SJCRH30 (cell line): ENCODE measurements around the gene KCNH2. TPM values are rescaled to one million over a fixed set of nuclear protein-coding genes. Genes with fewer than 3 reads are reported as not detected.
A peak's percentile ranks its signal among the peaks of the same experiment; 100 is the strongest.
"Not testable (repeated sequence)": the region's sequence is repeated elsewhere in the genome, so short reads cannot be mapped to it uniquely, and the experiment has no call there.

Source experiments
- DNase-seq, 2 experiments: peaks; one replicate each; pipeline ENCODE4 v3.0.0-alpha.2; 2015 to 2020
- H3K27ac ChIP-seq: fragments of 250-450 bp; sonication (Bioruptor Pico); 2 replicates; pipeline ENCODE4 v1.5.1; 2020; ENCODE audit warnings: mild to moderate bottlenecking, moderate library complexity
- H3K27me3 ChIP-seq: fragments of 250-450 bp; sonication (Bioruptor Pico); 2 replicates; pipeline ENCODE4 v1.5.1; 2020; ENCODE audit warnings: mild to moderate bottlenecking, moderate library complexity
- H3K36me3 ChIP-seq: fragments of 250-450 bp; sonication (Bioruptor Pico); 2 replicates; pipeline ENCODE4 v1.5.1; 2020; ENCODE audit warnings: mild to moderate bottlenecking, moderate library complexity
- H3K4me1 ChIP-seq: fragments of 250-450 bp; sonication (Bioruptor Pico); 2 replicates; pipeline ENCODE4 v1.5.1; 2020; ENCODE audit warnings: mild to moderate bottlenecking, moderate library complexity
- H3K4me3 ChIP-seq: fragments of 250-450 bp; sonication (Bioruptor Pico); 2 replicates; pipeline ENCODE4 v1.5.1; 2020; ENCODE audit warnings: mild to moderate bottlenecking, moderate library complexity
- H3K9me3 ChIP-seq: fragments of 250-450 bp; sonication (Bioruptor Pico); replicated peaks from 2 replicates; pipeline ENCODE4 v1.5.1; 2020; ENCODE audit warnings: mild to moderate bottlenecking, moderate library complexity
- total RNA-seq: library from RNA; depleted of rRNA; stranded (reverse); fragments of >200 nt; shearing (Covaris generic); gene quantifications from 2 replicates; pipeline ENCODE4 v1.2.3, GENCODE V29; 2014

KCNH2 gene
- total RNA-seq, 1 experiment from 2014 or later, result 19.3 TPM

DNA sequence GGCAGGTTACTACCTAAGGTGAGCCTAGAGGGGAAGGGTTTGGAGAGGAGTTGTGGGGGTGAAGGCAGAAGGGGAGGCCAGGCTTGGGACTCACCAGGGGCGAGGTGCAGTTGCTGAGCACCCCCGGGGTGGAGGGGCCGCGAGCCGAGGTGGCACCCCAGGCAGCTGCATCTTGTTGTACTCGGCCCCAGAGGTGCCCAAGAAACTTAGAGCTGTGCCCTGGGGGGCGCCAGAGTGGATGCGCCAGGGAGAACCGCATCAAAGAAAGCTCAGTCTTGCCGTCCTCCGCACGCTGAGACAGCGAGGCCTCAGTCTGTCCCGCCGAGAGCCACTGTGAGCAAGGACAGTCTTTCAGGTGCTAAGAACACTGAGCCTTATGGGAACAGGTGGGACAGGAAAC, 38.8 kb upstream of the KCNH2 start:
- Histone ChIP-seq H3K36me3 (no peaks in the 10 kb centered on the region), H3K4me3 (no peak overlapping the region), H3K9me3 (no peaks in the 10 kb centered on the region), H3K4me1 (no peaks in the 10 kb centered on the region; the same call in 1 of the 2 replicates), H3K27me3 (peaks cover 40% of the 10 kb centered on the region), H3K27ac (no peak overlapping the region)
- no peak for DNase-seq

DNA sequence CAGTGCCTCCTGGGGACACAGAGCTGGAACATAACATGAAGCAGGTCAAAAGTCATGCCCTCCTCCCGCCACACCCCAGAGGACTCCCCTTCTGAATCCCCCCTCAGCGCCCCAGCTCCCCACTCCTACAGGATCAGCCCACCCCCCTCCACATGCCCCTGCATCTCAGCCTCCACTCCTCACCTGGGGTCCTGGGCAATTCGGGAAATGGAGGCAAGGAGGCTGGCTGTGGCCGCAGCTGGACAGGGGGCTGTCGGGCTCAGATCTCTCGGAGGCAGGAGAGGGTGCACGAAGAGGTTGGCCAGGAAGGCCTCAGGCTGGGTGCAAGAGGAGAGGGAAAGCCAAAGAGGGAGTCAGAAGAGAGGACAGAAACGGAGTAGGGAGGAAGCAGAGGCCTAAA, 38.4 kb upstream of the KCNH2 start:
- Histone ChIP-seq H3K36me3 (no peaks in the 10 kb centered on the region), H3K27me3 (peaks cover 44% of the 10 kb centered on the region), H3K4me1 (no peaks in the 10 kb centered on the region; the same call in 1 of the 2 replicates), H3K27ac (no peak overlapping the region), H3K4me3 (no peak overlapping the region), H3K9me3 (no peaks in the 10 kb centered on the region)
- DNase-seq, result no peak

DNA sequence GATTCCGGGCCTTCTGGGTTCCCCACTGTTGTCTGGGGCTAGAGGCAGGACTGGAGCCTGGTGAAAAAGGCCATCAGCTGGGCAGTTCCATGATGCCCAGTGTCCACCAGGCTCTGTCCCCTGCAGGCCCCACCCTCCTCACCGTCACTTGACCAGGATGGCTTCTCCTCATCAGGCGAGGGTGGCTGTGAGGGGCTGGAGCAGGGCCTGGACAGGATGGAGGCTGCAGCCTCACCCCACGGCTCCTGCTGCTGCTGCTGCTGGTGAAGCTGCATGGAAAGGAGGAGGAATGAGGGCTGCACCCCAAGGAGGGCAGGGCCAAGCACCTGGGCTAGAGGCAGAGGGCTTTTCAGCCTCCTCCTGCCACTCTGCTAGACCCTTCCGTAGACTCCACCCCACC, 37.8 kb upstream of the KCNH2 start:
- H3K4me1 ChIP-seq, result no peaks in the 10 kb centered on the region; the same call in 1 of the 2 replicates
- no peaks in the 10 kb centered on the region for H3K9me3 ChIP-seq
- H3K27ac ChIP-seq, result no peak overlapping the region
- no peak overlapping the region for H3K4me3 ChIP-seq
- peaks cover 47% of the 10 kb centered on the region for H3K27me3 ChIP-seq
- DNase-seq, result no peak
- H3K36me3 ChIP-seq, result no peaks in the 10 kb centered on the region

DNA sequence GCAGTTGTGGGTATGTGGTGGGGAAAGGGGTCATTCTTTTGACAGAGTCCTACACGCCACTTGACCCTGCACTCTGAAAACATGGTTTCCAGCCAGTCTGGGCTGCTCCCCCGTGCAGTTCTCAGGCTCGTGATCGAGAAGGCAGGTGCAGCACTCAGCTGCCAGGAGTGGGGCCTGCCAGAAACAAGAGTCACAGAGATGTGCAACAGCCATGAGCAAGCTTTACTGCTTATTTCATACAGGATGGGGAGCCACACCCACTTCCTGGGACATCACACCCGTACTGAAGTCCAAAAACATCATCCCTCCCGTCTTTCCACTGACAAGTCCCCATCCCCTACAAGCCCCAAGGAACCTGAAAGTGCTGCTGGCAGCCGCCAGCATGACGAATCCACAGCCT, 36.8 kb upstream of the KCNH2 start:
- Histone ChIP-seq H3K4me1 (no peaks in the 10 kb centered on the region; the same call in 1 of the 2 replicates), H3K9me3 (no peaks in the 10 kb centered on the region)
- no peak for DNase-seq

DNA sequence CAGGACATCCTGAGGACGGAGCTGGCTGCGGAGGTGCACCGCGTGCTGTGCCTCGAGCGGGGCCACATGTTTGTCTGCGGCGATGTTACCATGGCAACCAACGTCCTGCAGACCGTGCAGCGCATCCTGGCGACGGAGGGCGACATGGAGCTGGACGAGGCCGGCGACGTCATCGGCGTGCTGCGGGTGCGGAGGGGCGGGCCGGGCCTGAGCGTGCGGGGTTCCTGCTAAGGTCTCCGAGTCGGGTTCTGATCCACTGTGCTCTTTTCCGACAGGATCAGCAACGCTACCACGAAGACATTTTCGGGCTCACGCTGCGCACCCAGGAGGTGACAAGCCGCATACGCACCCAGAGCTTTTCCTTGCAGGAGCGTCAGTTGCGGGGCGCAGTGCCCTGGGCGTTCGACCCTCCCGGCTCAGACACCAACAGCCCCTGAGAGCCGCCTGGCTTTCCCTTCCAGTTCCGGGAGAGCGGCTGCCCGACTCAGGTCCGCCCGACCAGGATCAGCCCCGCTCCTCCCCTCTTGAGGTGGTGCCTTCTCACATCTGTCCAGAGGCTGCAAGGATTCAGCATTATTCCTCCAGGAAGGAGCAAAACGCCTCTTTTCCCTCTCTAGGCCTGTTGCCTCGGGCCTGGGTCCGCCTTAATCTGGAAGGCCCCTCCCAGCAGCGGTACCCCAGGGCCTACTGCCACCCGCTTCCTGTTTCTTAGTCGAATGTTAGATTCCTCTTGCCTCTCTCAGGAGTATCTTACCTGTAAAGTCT, 35.8 kb upstream of the KCNH2 start:
- Histone ChIP-seq H3K9me3 (no peaks in the 10 kb centered on the region), H3K4me1 (no peaks in the 10 kb centered on the region; the same call in 1 of the 2 replicates), H3K27me3 (peaks cover 47% of the 10 kb centered on the region), H3K4me3 (no peak overlapping the region), H3K36me3 (no peaks in the 10 kb centered on the region), H3K27ac (no peak overlapping the region)
- DNase-seq, result no peak

More for the DNA sequence above, 36.8 kb upstream of the KCNH2 start:
- H3K36me3 ChIP-seq, result no peaks in the 10 kb centered on the region
- H3K4me3 ChIP-seq, result no peak overlapping the region
- no peak overlapping the region for H3K27ac ChIP-seq
- peaks cover 50% of the 10 kb centered on the region for H3K27me3 ChIP-seq

DNA sequence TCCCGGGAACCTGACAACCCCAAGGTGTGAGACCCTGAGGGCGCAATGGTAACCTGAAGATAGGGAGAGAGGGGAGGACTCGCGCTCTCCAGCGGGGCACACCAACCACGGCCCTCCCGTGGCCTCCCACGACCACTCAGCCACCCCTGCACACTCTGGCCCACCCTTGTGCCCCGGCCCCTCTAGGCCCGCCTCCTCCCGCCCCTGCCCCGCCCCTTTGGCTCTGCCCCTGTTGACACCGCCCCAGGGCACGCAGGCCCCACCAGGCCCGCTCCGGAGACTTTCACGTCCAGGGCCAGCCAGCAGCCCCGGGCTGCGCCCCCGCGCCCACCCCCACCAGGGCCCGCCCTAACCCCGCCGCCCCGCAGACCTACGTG, 35.2 kb upstream of the KCNH2 start:
- Histone ChIP-seq H3K4me1 (no peaks in the 10 kb centered on the region; the same call in 1 of the 2 replicates), H3K4me3 (no peak overlapping the region), H3K9me3 (no peaks in the 10 kb centered on the region), H3K36me3 (no peaks in the 10 kb centered on the region), H3K27ac (no peak overlapping the region), H3K27me3 (peaks cover 50% of the 10 kb centered on the region)
- no peak for DNase-seq

DNA sequence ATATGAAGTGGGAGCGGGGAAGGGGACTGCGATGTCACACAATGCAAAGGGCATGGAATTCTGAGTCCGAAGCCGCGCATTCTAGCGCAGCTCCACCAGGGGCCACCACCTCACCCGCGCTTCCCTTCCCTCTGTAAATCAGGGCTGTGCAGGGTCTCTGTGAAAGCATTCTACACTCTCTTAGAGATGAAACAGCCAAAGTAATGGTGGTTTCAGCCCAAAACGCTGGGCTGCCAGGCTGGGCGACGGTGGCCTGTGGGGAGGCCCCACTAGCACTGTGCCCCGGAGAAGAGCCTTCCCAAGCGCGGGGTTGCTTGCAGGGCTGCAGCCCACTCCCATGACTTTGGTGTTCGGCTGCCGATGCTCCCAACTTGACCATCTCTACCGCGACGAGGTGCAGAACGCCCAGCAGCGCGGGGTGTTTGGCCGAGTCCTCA, 34.8 kb upstream of the KCNH2 start:
- no peaks in the 10 kb centered on the region for H3K9me3 ChIP-seq
- H3K4me1 ChIP-seq, result no peaks in the 10 kb centered on the region; the same call in 1 of the 2 replicates
- H3K27me3 ChIP-seq, result peaks cover 50% of the 10 kb centered on the region
- no peak overlapping the region for H3K4me3 ChIP-seq
- no peaks in the 10 kb centered on the region for H3K36me3 ChIP-seq
- no peak overlapping the region for H3K27ac ChIP-seq
- DNase-seq, result peak in 1 of 2 experiments; percentile 49

DNA sequence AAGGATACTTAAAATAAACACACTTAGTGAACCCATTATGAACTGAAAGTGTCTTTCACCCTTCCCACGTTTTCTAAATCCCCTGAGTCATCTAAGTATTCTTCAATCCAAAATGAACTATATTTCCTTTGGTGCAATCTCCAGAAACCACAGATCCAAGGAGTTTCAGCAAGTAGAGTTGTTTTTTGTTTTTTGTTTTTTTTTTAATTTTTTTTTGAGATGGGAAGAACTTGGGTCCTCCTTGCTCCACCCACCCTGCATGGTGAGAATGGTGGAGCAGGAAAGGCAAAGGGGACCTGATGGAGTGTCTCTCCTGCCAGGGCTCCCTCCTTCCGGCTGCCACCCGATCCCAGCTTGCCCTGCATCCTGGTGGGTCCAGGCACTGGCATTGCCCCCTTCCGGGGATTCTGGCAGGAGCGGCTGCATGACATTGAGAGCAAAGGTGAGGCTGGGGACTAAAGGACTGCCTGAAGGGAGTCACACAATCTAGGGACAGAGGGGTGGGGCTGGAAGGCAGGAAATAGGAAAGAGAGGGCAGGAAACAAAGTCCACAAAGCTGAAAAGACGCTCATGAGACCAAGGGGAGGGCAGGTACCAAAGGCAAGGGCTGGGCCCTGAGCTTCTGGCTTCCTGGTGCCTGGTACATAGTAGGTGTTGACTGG, 34.0 kb upstream of the KCNH2 start:
- Histone ChIP-seq H3K4me1 (no peaks in the 10 kb centered on the region), H3K9me3 (no peaks in the 10 kb centered on the region), H3K27me3 (peaks cover 48% of the 10 kb centered on the region), H3K27ac (no peak overlapping the region), H3K4me3 (no peak overlapping the region), H3K36me3 (no peaks in the 10 kb centered on the region)
- DNase-seq, result no peak

DNA sequence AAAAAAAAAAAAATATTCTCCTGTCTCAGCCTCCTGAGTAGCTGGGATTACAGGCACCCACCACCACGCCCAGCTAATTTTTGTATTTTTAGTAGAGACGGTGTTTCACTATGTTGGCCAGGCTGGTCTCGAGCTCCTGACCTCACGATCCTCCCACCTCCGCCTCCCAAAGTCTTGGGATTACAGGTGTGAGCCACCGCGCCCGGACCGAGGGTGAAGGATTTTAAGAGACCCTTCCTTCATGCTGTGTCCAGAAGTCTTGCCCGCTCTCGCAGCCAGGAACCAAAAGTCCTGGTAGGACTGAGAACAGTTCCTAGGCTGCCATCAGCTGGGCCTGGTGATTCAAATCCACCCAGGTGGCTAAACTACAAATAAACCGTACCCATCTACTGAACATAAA, 33.5 kb upstream of the KCNH2 start:
- not testable (repeated sequence) for DNase-seq, H3K4me3 ChIP-seq, H3K27ac ChIP-seq, H3K36me3 ChIP-seq, H3K4me1 ChIP-seq, H3K9me3 ChIP-seq
- peaks cover 47% of the 10 kb centered on the region for H3K27me3 ChIP-seq

DNA sequence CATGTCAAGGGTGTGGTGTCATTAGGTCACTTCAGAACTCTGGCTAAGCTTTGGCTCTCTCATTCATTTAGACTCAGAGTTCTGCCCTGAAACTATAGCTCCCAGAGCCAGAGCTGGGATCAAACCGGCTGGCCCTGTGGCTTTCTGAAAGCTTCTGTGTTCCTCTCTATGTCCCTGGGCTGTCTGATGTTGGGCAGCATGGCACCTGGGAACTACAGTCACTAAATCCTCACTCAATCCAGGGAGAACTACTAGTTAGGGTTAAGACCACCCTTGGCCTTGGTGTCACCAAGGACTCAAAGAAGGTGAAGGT, 32.9 kb upstream of the KCNH2 start:
- Histone ChIP-seq H3K4me1 (no peaks in the 10 kb centered on the region), H3K36me3 (no peaks in the 10 kb centered on the region), H3K4me3 (no peak overlapping the region), H3K9me3 (no peaks in the 10 kb centered on the region), H3K27ac (no peak overlapping the region), H3K27me3 (peaks cover 46% of the 10 kb centered on the region)
- DNase-seq, result no peak

DNA sequence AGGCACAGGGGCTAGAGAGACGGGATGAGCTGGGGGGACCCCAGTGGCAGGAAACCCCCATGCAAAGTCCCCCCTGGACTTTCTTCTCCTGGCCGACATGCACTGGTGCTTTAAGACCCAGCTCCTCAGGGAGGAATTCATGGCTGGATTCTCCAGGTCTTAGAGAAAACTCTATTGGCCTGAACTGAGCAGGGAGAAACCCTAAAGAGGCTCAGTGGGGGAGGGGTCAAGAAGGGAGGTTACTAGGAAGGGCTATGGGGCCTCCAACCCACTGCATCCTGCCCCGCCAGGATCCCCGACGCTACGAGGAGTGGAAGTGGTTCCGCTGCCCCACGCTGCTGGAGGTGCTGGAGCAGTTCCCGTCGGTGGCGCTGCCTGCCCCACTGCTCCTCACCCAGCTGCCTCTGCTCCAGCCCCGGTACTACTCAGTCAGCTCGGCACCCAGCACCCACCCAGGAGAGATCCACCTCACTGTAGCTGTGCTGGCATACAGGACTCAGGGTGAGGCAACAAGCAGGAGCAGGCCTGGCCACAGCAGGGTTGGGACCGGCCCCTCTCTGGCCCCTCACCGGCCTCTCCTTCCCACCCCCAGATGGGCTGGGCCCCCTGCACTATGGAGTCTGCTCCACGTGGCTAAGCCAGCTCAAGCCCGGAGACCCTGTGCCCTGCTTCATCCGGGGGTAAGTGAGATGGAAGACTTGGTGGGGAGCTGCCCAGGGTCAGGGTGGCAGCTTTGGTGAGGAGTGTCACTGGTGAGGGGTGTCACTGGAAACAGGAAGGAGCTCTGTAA, 32.4 kb upstream of the KCNH2 start:
- Histone ChIP-seq H3K36me3 (no peaks in the 10 kb centered on the region), H3K27me3 (peaks cover 41% of the 10 kb centered on the region), H3K9me3 (no peaks in the 10 kb centered on the region), H3K27ac (no peak overlapping the region), H3K4me3 (no peak overlapping the region), H3K4me1 (no peaks in the 10 kb centered on the region)
- no peak for DNase-seq

DNA sequence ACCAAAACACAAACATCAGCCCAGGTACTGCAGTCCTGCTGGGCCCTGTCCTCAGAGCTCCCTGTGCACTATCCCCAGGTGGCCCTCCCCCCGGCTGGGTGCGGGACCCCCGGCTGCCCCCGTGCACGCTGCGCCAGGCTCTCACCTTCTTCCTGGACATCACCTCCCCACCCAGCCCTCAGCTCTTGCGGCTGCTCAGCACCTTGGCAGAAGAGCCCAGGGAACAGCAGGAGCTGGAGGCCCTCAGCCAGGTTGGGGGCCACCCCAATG, 31.9 kb upstream of the KCNH2 start:
- no peaks in the 10 kb centered on the region for H3K9me3 ChIP-seq
- H3K27me3 ChIP-seq, result peaks cover 38% of the 10 kb centered on the region
- H3K36me3 ChIP-seq, result no peaks in the 10 kb centered on the region
- no peak overlapping the region for H3K4me3 ChIP-seq
- DNase-seq, result no peak
- no peaks in the 10 kb centered on the region for H3K4me1 ChIP-seq
- H3K27ac ChIP-seq, result no peak overlapping the region

DNA sequence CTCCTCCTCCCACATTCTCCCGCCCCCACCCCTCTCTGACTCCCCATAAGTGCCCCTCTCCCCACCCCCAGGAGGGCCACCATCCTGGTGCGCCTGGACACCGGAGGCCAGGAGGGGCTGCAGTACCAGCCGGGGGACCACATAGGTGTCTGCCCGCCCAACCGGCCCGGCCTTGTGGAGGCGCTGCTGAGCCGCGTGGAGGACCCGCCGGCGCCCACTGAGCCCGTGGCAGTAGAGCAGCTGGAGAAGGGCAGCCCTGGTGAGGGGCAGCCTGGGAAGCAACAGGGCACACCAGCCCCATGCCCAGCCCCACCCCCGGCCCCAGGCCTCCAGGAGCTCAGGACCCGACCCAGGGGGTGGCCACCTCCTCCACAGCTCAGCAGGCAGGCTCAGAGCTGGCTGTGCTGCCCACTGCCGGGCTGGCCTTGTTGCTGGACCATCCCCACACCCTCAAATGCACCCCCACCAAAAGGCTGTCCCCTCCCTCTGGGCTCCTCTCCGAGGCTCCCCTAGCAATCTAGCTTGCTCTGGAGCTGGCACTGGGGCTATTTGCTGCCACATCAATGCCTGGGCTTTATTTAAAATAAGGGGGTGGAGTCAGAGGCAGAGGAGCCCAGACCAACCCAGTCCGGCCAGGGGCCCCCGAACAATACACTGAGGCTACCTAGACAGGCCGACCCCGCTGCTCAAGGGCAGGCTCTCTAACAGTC, 31.4 kb upstream of the KCNH2 start:
- peaks cover 38% of the 10 kb centered on the region for H3K27me3 ChIP-seq
- H3K27ac ChIP-seq, result no peak overlapping the region
- no peaks in the 10 kb centered on the region for H3K36me3 ChIP-seq
- DNase-seq, result no peak
- no peak overlapping the region for H3K4me3 ChIP-seq
- H3K4me1 ChIP-seq, result no peaks in the 10 kb centered on the region
- H3K9me3 ChIP-seq, result no peaks in the 10 kb centered on the region

DNA sequence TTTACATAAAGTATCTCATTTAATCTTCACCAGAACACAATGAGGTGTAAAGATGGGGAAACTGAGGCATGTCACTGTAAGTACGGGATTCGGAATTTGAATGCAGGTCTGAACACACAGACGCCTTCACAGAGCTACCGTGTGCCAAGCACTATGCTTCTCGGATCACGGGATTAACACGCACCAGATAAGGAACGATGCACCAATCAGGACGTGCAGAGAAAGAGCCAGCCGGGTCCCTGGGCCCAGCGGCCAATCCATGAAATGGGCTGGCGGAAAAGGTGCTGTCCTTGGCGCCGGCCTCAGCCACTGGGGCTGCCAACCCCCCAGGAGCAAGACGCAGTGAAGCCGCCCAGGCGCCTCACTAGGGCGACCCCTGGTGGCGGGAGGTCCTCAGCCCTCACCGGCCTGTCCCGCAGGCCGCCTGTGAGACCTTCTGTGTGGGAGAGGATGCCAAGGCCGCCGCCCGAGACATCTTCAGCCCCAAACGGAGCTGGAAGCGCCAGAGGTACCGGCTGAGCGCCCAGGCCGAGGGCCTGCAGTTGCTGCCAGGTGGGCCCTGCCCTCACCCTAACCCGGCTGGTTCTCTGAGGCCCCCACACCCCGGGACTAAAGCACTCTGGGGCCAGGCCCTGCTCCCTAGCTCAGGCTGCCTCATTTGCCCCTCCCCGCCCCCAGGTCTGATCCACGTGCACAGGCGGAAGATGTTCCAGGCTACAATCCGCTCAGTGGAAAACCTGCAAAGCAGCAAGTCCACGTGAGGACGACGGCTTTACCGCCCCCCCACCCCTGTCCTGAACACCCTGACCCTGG, 30.6 kb upstream of the KCNH2 start:
- H3K4me1 ChIP-seq, result no peaks in the 10 kb centered on the region
- H3K9me3 ChIP-seq, result no peaks in the 10 kb centered on the region
- H3K4me3 ChIP-seq, result no peak overlapping the region
- no peak for DNase-seq
- H3K27me3 ChIP-seq, result peaks cover 38% of the 10 kb centered on the region
- no peak overlapping the region for H3K27ac ChIP-seq
- no peaks in the 10 kb centered on the region for H3K36me3 ChIP-seq
